ENCODE measurements around the gene COBL.

The COBL gene

DNA sequence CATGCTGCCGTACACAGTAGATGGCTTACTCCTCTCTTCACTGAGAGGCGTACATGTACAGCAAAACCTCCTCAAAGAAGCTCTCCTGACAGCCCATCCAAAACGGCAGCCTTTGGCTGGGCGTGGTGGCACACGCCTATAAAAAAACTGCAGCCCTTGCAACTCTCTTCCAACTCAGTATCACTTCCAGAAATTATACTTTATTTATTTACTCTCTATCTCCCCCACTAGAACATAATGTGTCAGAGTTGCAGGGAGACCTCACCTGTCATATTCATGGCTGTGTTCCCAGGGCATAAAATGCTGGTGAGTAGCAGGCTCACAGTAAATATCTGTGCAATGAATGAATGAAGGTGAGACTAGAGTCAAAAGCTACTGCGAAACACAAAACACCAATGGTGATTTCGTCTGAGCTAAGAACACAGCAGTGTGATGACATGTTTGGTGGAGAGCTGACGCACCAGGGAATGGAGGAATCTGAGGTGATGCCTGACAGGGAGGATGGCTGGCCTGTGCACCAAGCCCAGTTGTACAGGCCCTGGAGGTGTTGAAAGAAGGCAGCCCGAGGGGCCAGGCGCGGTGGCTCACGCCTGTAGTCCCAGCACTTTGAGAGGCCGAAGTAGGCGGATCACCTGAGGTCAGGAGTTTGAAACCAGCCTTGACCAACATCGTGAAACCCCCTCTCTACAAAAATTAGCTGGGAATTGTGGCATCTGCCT is 55.3 kb downstream of the COBL start:
- Histone ChIP-seq H3K9me3 (ENCODE audit: insufficient read depth, low read depth, low read length) (no peaks in the 10 kb centered on the region), H3K79me2 (ENCODE audit: insufficient read depth, low read length) (no peaks in the 10 kb centered on the region), H2AFZ (ENCODE audit: low read length) (no peak overlapping the region), H3K4me3 (ENCODE audit: low read length, poor library complexity, severe bottlenecking) (no peak overlapping the region), H3K4me1 (ENCODE audit: insufficient read depth, low read length, poor library complexity, severe bottlenecking) (no peaks in the 10 kb centered on the region), H3K4me2 (ENCODE audit: low read depth, low read length, poor library complexity, severe bottlenecking) (no peak overlapping the region), H4K20me1 (ENCODE audit: insufficient read depth, low read length, poor library complexity, severe bottlenecking) (no peaks in the 10 kb centered on the region), H3K9me2 (replicated peaks; ENCODE audit: low read depth, low read length) (no peaks in the 10 kb centered on the region), H3K9ac (ENCODE audit: low read depth, low read length, poor library complexity, severe bottlenecking) (no peak overlapping the region), H3K36me3 (ENCODE audit: insufficient read depth, low read length) (no peaks in the 10 kb centered on the region), H3F3A (ENCODE audit: low read depth) (no peaks in the 10 kb centered on the region), H3K27me3 (ENCODE audit: insufficient read depth, low read length, poor library complexity, severe bottlenecking) (no peaks in the 10 kb centered on the region)
- TF ChIP-seq, protein P1, sequence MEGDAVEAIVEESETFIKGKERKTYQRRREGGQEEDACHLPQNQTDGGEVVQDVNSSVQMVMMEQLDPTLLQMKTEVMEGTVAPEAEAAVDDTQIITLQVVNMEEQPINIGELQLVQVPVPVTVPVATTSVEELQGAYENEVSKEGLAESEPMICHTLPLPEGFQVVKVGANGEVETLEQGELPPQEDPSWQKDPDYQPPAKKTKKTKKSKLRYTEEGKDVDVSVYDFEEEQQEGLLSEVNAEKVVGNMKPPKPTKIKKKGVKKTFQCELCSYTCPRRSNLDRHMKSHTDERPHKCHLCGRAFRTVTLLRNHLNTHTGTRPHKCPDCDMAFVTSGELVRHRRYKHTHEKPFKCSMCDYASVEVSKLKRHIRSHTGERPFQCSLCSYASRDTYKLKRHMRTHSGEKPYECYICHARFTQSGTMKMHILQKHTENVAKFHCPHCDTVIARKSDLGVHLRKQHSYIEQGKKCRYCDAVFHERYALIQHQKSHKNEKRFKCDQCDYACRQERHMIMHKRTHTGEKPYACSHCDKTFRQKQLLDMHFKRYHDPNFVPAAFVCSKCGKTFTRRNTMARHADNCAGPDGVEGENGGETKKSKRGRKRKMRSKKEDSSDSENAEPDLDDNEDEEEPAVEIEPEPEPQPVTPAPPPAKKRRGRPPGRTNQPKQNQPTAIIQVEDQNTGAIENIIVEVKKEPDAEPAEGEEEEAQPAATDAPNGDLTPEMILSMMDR (conservative IDR thresholded peaks at IDR 0.05; ENCODE audit: low read length) = no peak
- no peak for TF ChIP-seq EZH2phosphoT487 (IDR thresholded peaks at IDR 0.05; ENCODE audit: borderline replicate concordance)

DNA sequence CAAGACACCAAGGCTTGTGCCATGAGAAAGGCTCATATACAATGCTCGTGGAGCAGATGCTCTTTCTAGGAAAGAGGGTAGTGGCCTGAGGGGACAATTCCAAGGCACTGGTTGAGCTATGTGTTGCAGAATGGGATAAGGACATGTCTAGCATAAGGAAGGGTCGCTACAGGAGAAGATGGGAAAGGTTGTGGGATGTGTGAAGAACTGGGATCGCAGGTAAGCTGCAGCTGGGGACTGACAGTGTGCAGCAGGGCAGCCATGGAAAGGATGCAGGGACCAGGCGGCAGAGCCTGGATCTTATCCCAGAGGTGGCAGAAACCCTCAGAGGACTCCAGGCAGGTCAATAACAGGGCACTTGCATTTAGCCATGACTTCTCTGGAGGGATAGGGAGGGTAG is 56.1 kb downstream of the COBL start:
- Histone ChIP-seq H4K20me1 (ENCODE audit: insufficient read depth, low read length, poor library complexity, severe bottlenecking) (no peaks in the 10 kb centered on the region), H3K27me3 (ENCODE audit: insufficient read depth, low read length, poor library complexity, severe bottlenecking) (no peaks in the 10 kb centered on the region), H3K79me2 (ENCODE audit: insufficient read depth, low read length) (no peaks in the 10 kb centered on the region), H3F3A (ENCODE audit: low read depth) (no peaks in the 10 kb centered on the region), H3K4me3 (ENCODE audit: low read length, poor library complexity, severe bottlenecking) (no peak overlapping the region), H3K4me1 (ENCODE audit: insufficient read depth, low read length, poor library complexity, severe bottlenecking) (no peaks in the 10 kb centered on the region), H3K36me3 (ENCODE audit: insufficient read depth, low read length) (no peaks in the 10 kb centered on the region), H3K9me2 (replicated peaks; ENCODE audit: low read depth, low read length) (no peaks in the 10 kb centered on the region), H3K9ac (ENCODE audit: low read depth, low read length, poor library complexity, severe bottlenecking) (no peak overlapping the region), H3K9me3 (ENCODE audit: insufficient read depth, low read depth, low read length) (no peaks in the 10 kb centered on the region), H2AFZ (ENCODE audit: low read length) (no peak overlapping the region), H3K4me2 (ENCODE audit: low read depth, low read length, poor library complexity, severe bottlenecking) (no peak overlapping the region)
- TF ChIP-seq EZH2phosphoT487 (IDR thresholded peaks at IDR 0.05; ENCODE audit: borderline replicate concordance) = no peak
- TF ChIP-seq, protein P1 (conservative IDR thresholded peaks at IDR 0.05; ENCODE audit: low read length) = no peak

DNA sequence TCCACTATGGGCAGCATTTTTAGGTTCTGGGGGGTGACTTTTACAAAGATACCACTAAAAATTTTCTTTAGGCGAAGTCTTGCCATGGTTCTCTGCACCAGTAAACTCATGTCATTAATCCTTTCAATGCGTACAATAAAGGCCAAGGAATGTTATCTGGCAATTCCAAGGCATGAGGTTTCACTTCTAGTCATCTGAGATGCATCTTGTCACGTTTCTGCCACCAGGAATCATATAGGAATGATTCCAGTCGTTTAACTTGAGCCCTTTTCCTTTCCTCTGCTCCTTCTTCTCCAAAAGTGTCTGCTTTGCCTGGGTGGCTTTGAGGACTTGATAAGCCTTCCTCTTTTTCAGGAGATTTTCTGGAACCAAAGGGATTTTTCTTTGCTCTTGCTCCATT is 56.8 kb downstream of the COBL start:
- H3K4me3 ChIP-seq (ENCODE audit: low read length, poor library complexity, severe bottlenecking) = no peak overlapping the region
- H3F3A ChIP-seq (ENCODE audit: low read depth) = no peaks in the 10 kb centered on the region
- H3K4me1 ChIP-seq (ENCODE audit: insufficient read depth, low read length, poor library complexity, severe bottlenecking) = no peaks in the 10 kb centered on the region
- H2AFZ ChIP-seq (ENCODE audit: low read length) = no peak overlapping the region
- no peak for TF ChIP-seq EZH2phosphoT487 (IDR thresholded peaks at IDR 0.05; ENCODE audit: borderline replicate concordance)
- TF ChIP-seq, protein P1 (conservative IDR thresholded peaks at IDR 0.05; ENCODE audit: low read length) = no peak
- H3K9me3 ChIP-seq (ENCODE audit: insufficient read depth, low read depth, low read length) = no peaks in the 10 kb centered on the region
- H3K79me2 ChIP-seq (ENCODE audit: insufficient read depth, low read length) = no peaks in the 10 kb centered on the region
- no peaks in the 10 kb centered on the region for H3K27me3 ChIP-seq (ENCODE audit: insufficient read depth, low read length, poor library complexity, severe bottlenecking)
- no peak overlapping the region for H3K9ac ChIP-seq (ENCODE audit: low read depth, low read length, poor library complexity, severe bottlenecking)
- no peaks in the 10 kb centered on the region for H3K36me3 ChIP-seq (ENCODE audit: insufficient read depth, low read length)
- no peaks in the 10 kb centered on the region for H4K20me1 ChIP-seq (ENCODE audit: insufficient read depth, low read length, poor library complexity, severe bottlenecking)
- H3K4me2 ChIP-seq (ENCODE audit: low read depth, low read length, poor library complexity, severe bottlenecking) = no peak overlapping the region
- no peaks in the 10 kb centered on the region for H3K9me2 ChIP-seq (replicated peaks; ENCODE audit: low read depth, low read length)

All from Loucy (cell line).